ENCODE measurements around the gene FAU. TPM values are rescaled to one million over a fixed set of nuclear protein-coding genes. Genes with fewer than 3 reads are reported as not detected.

FAU gene
- polyA plus RNA-seq, 1 of the 3 experiments (the other 2 are of a cell fraction): 1,210 TPM

DNA sequence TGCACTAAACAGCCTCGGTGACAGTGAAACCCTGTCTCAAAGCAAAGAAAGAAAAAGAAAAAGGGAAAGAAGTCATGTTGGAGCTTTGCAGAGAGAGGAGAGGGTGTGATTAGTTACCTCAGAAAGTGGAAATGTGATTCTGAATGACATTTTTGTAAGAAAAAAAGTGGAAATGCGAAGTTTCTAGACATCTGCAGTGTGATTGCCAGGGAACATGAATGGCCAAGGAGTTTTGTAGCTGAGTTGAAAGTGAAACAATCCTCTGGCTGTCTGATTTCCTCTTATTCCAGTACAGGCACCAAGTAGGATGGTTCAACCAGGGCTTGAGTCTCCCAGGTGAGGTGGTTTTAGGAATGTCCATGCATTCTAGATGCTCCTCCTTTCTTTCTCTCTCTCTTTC lies 30.2 kb upstream of the FAU start:
- TF ChIP-seq TCF12 (IDR thresholded peaks at IDR 0.05): no peak
- TF ChIP-seq FOSL2 (IDR thresholded peaks at IDR 0.05; ENCODE audit: borderline replicate concordance, low read depth): no peak
- no peak for TF ChIP-seq MAX (IDR thresholded peaks at IDR 0.05; ENCODE audit: low read depth)
- no peak for TF ChIP-seq ZBTB33 (IDR thresholded peaks at IDR 0.05; ENCODE audit: borderline replicate concordance, low read depth)
- no peaks in the 10 kb centered on the region for H3K36me3 ChIP-seq (replicated peaks in 1 of 2; ENCODE audit: control insufficient read depth in 1 of 2, insufficient read depth in 2 of 2, low read length in 1 of 2)
- 46% methylated on average over 2 of the region's 2 CpGs for WGBS (ENCODE audit: low lambda C conversion rate)
- ChIA-PET POLR2A (no interaction called here), CTCF (interaction anchor here (0.7 to 1.1 kb wide), 3 partner anchors 35 to 314 kb away, joined by 3 to 4 read pairs (median 3); partner anchors contain the start of gene ZNHIT2)
- H3K27ac ChIP-seq (ENCODE audit: low read depth in 2 of 2, low read length in 1 of 2): no peak overlapping the region
- H3K27me3 ChIP-seq (ENCODE audit: insufficient read depth): no peaks in the 10 kb centered on the region
- no peaks in the 10 kb centered on the region for H4K20me1 ChIP-seq (ENCODE audit: insufficient read depth)
- H2AFZ ChIP-seq (ENCODE audit: low read depth): peak overlapping the region; percentile 29; the same call in 1 of the 2 replicates
- H3K9me2 ChIP-seq: no peaks in the 10 kb centered on the region
- H3K4me2 ChIP-seq: no peak overlapping the region; the same call in 1 of the 2 replicates
- H3K4me1 ChIP-seq (ENCODE audit: control insufficient read depth in 1 of 2, insufficient read depth in 2 of 2, low read depth in 1 of 2, low read length in 1 of 2): peaks cover 11% of the 10 kb centered on the region in 2 experiments; a peak in 2 of 4 replicates
- H3F3A ChIP-seq (replicated peaks; ENCODE audit: insufficient read depth): peaks cover 14% of the 10 kb centered on the region
- H3K9ac ChIP-seq: no peak overlapping the region
- H3K9me3 ChIP-seq: no peaks in the 10 kb centered on the region
- no peak overlapping the region for H3K4me3 ChIP-seq (ENCODE audit: low read depth in 2 of 2, low read length in 1 of 2)
- no peaks in the 10 kb centered on the region for H3K79me2 ChIP-seq (ENCODE audit: insufficient read depth)
- no peak for DNase-seq

- DNase-seq: no peak
- TF ChIP-seq YY1 (IDR thresholded peaks at IDR 0.05; ENCODE audit: low read depth) (no peak), FOSL2 (IDR thresholded peaks at IDR 0.05; ENCODE audit: borderline replicate concordance, low read depth) (no peak), POLR2AphosphoS5 (IDR thresholded peaks at IDR 0.05; ENCODE audit: low read depth, low read length) (no peak), EZH2phosphoT487 (IDR thresholded peaks at IDR 0.05; ENCODE audit: borderline replicate concordance, low read depth) (no peak), TAF1 (IDR thresholded peaks at IDR 0.05; ENCODE audit: borderline replicate concordance, low read depth, low read length) (no peak), IRF3 (IDR thresholded peaks at IDR 0.05; ENCODE audit: low read depth, low read length) (no peak), MAX (IDR thresholded peaks at IDR 0.05; ENCODE audit: low read depth) (no peak), GABPA (IDR thresholded peaks at IDR 0.05; ENCODE audit: low read depth) (no peak), RAD21 (IDR thresholded peaks at IDR 0.05; ENCODE audit: low read length) (no peak), MXI1 (IDR thresholded peaks at IDR 0.05; ENCODE audit: low read depth, low read length) (no peak), ZBTB33 (IDR thresholded peaks at IDR 0.05; ENCODE audit: borderline replicate concordance, low read depth) (no peak), TEAD4 (IDR thresholded peaks at IDR 0.05; ENCODE audit: borderline replicate concordance, insufficient read depth) (no peak)
- no peak overlapping the region for H3K9ac ChIP-seq
- H3K9me2 ChIP-seq: no peaks in the 10 kb centered on the region
- no peak overlapping the region for H3K4me3 ChIP-seq (ENCODE audit: low read depth in 2 of 2, low read length in 1 of 2)
- no peaks in the 10 kb centered on the region for H3K27me3 ChIP-seq (ENCODE audit: insufficient read depth)
- H3K4me1 ChIP-seq (ENCODE audit: control insufficient read depth in 1 of 2, insufficient read depth in 2 of 2, low read depth in 1 of 2, low read length in 1 of 2): peaks cover 11% of the 10 kb centered on the region in 2 experiments; a peak in 2 of 4 replicates
- H3K36me3 ChIP-seq (replicated peaks in 1 of 2; ENCODE audit: control insufficient read depth in 1 of 2, insufficient read depth in 2 of 2, low read length in 1 of 2): no peaks in the 10 kb centered on the region
- H4K20me1 ChIP-seq (ENCODE audit: insufficient read depth): no peaks in the 10 kb centered on the region
- H3K27ac ChIP-seq (ENCODE audit: low read depth in 2 of 2, low read length in 1 of 2): peak overlapping the region in 1 of 2 experiments; percentile 76; a peak in 2 of 4 replicates
- H3K9me3 ChIP-seq: no peaks in the 10 kb centered on the region
- ChIA-PET CTCF (interaction anchor here (0.7 kb wide), 1 partner anchor 178 kb away, joined by 3 read pairs; no protein-coding TSS in a partner anchor), POLR2A (no interaction called here)
- WGBS (ENCODE audit: low lambda C conversion rate): 88% methylated on average over 3 of the region's 3 CpGs
- H3K4me2 ChIP-seq: no peak overlapping the region
- no peaks in the 10 kb centered on the region for H3K79me2 ChIP-seq (ENCODE audit: insufficient read depth)
- H2AFZ ChIP-seq (ENCODE audit: low read depth): no peak overlapping the region
- H3F3A ChIP-seq (replicated peaks; ENCODE audit: insufficient read depth): peaks cover 14% of the 10 kb centered on the region
Measured at GRCh38 chr11:65151331-65151899, 29.5 kb upstream of the FAU start.

Measured in SK-N-SH (cell line).